HL-60 (cell line): ENCODE results near the gene APH1B.

Experiments used
- CTCF ChIP-seq: IDR thresholded peaks from one replicate; pipeline ENCODE4 v1.5.1; 2011; ENCODE audit warnings: low read length, control low read depth, inconsistent platforms; ENCODE audit not compliant: insufficient read depth
- POLR2AphosphoS5 ChIP-seq: IDR thresholded peaks from 2 replicates; pipeline ENCODE4 v1.6.1; 2012; ENCODE audit warnings: low read depth
- REST ChIP-seq: IDR thresholded peaks from 2 replicates; pipeline ENCODE4 v1.6.1; 2012; ENCODE audit warnings: low read depth; ENCODE audit not compliant: insufficient replicate concordance
- SPI1 ChIP-seq: IDR thresholded peaks from 2 replicates; pipeline ENCODE4 v1.6.1; 2012; ENCODE audit warnings: low read depth, mild to moderate bottlenecking, borderline replicate concordance

- TF ChIP-seq CTCF = no peak
- TF ChIP-seq SPI1 = no peak
- TF ChIP-seq POLR2AphosphoS5 = no peak
- TF ChIP-seq REST = no peak
Observed at GRCh38 chr15:63244399-63244798, 33.0 kb upstream of the APH1B start.
